ENCODE data around the gene MRPS12.
A peak's percentile ranks its signal among the peaks of the same experiment; 100 is the strongest.

- TF ChIP-seq, protein P1, sequence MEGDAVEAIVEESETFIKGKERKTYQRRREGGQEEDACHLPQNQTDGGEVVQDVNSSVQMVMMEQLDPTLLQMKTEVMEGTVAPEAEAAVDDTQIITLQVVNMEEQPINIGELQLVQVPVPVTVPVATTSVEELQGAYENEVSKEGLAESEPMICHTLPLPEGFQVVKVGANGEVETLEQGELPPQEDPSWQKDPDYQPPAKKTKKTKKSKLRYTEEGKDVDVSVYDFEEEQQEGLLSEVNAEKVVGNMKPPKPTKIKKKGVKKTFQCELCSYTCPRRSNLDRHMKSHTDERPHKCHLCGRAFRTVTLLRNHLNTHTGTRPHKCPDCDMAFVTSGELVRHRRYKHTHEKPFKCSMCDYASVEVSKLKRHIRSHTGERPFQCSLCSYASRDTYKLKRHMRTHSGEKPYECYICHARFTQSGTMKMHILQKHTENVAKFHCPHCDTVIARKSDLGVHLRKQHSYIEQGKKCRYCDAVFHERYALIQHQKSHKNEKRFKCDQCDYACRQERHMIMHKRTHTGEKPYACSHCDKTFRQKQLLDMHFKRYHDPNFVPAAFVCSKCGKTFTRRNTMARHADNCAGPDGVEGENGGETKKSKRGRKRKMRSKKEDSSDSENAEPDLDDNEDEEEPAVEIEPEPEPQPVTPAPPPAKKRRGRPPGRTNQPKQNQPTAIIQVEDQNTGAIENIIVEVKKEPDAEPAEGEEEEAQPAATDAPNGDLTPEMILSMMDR (IDR thresholded peaks at IDR 0.05): peak in 1 of 6 experiments; percentile 13
- no peak for TF ChIP-seq POLR2A (IDR thresholded peaks at IDR 0.05)
Observed at GRCh38 chr19:38952395-38953165, 21.8 kb downstream of the MRPS12 start.

All from esophagus squamous epithelium (tissue), 4 donors.